Posterior cingulate gyrus (tissue), 11 donors: ENCODE data around the gene CCBE1.
A peak's percentile ranks its signal among the peaks of the same experiment; 100 is the strongest.

Experiments used
- DNase-seq, 10 donors: peaks; one replicate each; pipeline versions ENCODE4 v3.0.0 to v3.0.0-alpha.2; 2020 to 2021; ENCODE audit warnings: mixed read lengths in 3 of 10
- intact Hi-C: fragments of 100-400 bp; cut with DNase I; formaldehyde crosslinking; loops from one replicate; pipeline ENCODE4 v1.15.1; 2023

CCBE1 gene

GRCh38 chr18:59468821-59469220, 228.4 kb downstream of the CCBE1 start:
- no peak for DNase-seq
- intact Hi-C loops = no loop called here

DNA sequence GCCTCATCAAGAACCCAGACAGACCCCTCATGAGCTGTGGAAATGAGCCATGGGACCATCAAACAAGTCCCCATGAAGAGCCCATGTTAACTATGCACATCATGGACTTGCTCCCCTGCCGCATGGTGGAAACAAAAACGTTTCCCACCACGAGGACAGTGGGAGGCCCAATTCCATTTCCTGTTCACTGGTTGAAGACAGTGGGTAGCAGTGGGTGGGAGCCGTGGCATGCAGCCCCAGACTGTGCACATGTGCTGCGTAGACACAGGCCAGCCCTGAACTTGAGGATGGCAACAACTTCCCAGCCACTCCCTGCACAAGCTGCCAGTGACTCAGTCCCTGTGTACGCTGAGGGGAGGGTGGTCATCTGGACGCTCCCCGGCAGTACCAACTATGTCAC, 229.7 kb downstream of the CCBE1 start:
- intact Hi-C loops = no loop called here
- DNase-seq = no peak

DNA sequence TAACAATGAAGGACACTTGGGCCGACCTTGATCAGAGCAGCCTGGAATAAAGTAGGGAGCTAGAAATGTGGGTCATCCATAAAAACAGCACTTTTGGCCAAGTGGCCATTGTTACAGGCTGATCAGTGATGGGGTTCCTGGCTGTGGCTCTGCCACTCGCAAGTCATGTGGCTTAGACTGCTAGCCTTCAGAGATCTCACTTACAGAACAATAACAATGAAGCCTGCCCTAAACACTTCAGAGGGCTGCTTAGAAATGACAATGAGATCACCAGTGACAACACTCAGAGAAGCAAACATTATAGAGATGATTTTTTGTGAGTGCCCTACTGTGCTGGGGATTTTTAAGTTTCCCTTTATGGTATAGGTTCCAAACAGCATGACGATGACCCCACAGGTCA, 230.2 kb downstream of the CCBE1 start:
- intact Hi-C loops = no loop called here
- DNase-seq = no peak

DNA sequence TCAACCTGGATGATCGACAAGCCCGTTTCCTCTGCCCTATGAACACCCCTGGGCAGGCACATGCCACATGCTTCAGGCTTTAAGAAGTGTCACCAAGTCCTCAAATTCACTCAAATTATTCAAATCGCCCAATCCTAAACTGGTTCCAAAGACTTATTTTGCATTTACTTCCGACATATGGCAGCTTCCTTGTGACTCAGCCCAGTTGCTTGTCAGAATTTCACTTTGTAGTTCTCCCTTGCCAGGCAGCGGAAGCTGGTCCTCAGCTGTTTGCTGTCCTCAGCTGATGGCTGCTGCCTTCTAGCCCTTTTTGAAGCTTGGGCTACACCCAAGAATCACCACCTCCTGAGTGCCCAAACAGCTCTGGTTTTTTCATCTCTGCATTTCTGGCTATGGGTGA, 232.7 kb downstream of the CCBE1 start:
- no peak for DNase-seq
- intact Hi-C loops = no loop called here

DNA sequence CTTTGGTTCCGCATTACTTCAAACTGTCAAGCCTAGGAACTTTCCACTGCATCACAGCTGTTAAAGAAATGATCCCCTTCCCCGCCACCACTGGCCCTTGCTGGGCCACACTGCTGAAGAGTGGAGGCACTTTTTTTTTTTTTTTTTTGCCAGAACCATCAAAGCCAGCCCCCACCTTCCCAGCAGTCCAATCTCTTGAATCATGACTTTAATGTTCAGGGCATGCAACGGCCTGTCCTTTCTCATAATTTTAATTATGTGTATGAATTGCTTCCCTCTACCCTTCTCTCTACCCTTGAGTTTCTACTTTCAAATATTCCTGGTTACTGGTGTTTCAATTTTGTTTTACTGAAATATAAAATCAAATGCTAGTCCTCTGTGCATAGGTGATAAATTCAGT, 236.1 kb downstream of the CCBE1 start:
- no peak for DNase-seq
- intact Hi-C loops = no loop called here

DNA sequence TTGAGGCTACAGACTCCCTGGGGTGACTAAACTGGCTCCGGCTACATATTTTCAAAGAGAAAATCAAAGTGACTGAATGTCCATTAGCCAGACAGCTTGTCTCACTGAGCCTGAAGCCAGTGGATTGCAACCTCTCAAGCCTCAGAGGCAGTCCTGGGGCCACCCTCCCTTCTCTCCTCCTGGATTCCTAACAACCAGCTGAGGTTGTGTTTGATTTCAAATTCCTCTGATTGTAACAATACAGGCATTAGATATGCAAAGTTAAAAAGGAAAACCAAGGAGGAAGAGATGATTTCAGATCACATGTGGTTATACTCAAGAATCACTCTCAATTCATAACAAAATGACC, 237.2 kb downstream of the CCBE1 start:
- intact Hi-C loops = no loop called here
- DNase-seq = no peak

GRCh38 chr18:59459369-59460071, 237.7 kb downstream of the CCBE1 start:
- intact Hi-C loops = loop anchor here (1.0 kb wide), 1 partner anchor 364 kb away; no protein-coding TSS in a partner anchor
- DNase-seq = no peak

DNA sequence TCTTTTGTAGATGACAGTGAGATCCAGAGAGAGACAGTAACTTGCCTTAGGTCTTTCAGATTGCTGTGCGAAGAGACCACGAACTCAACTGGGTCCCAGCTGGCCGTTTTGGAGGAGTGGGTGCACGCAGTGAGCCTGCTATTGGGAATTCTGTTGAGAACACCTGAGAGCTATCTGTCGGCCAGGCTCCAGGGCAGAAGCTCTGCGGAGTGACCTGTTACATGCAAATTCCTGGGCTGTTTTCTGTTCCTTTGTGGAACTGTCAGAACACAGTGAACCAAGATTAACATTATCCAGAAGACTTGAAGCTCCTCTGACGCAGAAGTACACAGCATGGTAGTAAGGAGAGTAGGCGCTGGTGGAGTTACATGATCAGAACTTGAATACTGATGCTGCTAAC, 238.6 kb downstream of the CCBE1 start:
- DNase-seq = no peak
- intact Hi-C loops = no loop called here

- DNase-seq = peak in 1 of 10 donors; percentile 60
- intact Hi-C loops = no loop called here
Measured at GRCh38 chr18:59456657-59457056, 240.6 kb downstream of the CCBE1 start.

DNA sequence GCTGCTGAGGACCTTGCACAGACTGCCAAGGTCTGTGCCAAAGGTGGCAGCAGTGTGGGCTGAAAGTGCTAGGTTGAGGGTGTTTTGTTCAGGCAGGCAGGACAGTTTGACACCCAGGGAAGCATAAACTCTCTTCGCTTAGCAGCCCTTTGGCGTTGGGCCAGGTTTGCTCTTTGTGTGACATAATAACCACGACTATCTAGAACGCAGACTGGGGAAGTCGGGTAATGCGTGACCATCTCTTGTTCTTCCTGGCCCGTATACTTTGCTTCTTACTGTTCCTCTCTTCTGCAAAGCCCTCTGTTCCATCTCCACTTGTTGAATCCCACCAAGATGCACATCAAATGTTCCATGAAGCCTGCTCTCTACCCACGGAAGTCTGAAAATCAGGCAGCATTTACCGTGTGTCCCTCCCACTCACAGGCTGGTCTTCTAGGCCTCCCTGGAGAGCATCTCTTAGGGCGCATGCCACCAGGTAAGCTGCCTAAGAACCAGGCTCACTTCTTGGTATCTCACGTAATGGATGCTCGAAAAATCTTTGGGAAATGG, 241.4 kb downstream of the CCBE1 start:
- DNase-seq = peak in 1 of 10 donors; percentile 83
- intact Hi-C loops = no loop called here

- intact Hi-C loops = no loop called here
- DNase-seq = peak in 1 of 10 donors; percentile 45
Measured at GRCh38 chr18:59454909-59455727, 242.1 kb downstream of the CCBE1 start.

DNA sequence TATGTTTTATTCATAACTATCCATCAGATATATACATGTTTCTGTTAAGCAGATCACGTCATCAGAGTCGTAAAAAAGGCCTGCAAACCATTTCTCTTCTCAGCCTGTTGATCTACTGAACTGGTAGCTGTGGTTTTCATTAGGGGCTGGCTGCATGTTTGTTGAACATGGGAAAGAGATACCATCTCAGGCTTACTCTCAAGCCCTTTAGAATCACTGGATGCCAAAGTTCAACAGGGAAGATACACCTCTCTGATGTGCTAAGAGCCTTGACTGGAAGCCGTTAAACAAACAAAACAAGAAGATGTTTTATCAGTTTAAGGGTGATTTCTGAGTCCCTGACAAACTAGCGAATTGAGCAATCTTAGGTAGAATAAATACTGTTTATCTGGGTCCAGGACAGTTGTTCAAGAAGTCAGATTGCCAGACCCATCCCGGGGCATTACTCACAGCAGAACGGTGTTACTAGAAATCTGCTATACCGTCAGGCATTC, 243.7 kb downstream of the CCBE1 start:
- no peak for DNase-seq
- intact Hi-C loops = no loop called here

DNA sequence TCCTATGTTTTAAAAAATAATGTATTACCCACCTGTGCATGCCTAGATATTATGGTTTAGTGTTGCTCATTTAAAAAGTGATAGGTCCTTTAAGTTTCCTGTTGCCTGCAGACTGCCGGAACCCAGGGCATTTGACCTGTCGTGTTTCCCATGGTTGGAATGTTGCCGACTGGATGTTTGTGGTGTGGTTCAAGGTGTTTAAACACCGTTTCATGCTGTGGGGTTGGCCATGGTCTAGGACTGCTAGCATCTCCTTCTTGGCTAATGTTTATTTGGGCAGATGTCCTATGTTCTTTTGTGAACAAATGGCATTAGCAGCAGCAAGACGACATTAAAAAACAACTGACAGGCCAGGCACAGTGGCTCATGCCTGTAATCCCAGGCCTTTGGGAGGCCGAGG, 245.3 kb downstream of the CCBE1 start:
- no peak for DNase-seq
- intact Hi-C loops = no loop called here

GRCh38 chr18:59451073-59451472, 246.2 kb downstream of the CCBE1 start:
- peak in 1 of 10 donors; percentile 39 for DNase-seq
- intact Hi-C loops = no loop called here

DNA sequence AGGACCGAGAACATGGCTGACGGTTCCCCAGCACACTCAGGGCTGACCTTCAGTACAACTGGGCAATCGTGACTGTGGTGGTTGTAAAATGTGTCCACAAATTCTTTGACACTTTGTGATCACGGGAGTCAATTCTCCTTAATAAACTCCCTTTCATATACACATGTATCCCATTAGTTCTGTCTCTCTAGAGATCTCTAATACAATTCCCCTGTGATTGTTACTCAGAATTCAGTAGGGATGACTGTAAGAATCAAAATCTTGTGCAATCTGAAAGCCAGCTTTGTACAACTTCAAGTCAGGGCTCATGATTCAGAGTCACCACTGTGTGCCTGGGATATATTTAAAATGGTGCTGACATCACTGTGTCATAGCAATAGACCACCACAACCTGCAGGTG, 248.7 kb downstream of the CCBE1 start:
- DNase-seq = no peak

DNA sequence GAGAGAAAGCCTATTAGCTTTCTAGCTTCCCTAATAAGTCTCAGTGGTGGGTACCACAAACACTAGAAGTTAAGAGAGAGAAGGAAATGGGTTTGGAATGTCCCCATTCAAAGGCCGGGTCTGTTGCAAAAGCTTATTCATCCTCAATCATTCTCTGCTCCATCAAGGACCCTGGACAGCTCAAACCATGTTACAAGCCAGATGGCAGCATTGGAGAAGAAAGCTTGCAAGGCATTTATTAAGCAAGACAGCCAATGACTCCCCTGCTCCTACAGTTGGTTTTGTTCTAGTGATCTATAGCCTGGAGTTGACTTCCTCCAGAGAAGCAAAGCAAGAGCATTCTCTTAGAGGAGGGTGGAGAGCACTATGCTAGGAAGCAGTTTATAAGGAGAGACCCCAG, 251.2 kb downstream of the CCBE1 start:
- no peak for DNase-seq
- intact Hi-C loops = no loop called here

More for the DNA sequence above, 248.7 kb downstream of the CCBE1 start:
- intact Hi-C loops = no loop called here

DNA sequence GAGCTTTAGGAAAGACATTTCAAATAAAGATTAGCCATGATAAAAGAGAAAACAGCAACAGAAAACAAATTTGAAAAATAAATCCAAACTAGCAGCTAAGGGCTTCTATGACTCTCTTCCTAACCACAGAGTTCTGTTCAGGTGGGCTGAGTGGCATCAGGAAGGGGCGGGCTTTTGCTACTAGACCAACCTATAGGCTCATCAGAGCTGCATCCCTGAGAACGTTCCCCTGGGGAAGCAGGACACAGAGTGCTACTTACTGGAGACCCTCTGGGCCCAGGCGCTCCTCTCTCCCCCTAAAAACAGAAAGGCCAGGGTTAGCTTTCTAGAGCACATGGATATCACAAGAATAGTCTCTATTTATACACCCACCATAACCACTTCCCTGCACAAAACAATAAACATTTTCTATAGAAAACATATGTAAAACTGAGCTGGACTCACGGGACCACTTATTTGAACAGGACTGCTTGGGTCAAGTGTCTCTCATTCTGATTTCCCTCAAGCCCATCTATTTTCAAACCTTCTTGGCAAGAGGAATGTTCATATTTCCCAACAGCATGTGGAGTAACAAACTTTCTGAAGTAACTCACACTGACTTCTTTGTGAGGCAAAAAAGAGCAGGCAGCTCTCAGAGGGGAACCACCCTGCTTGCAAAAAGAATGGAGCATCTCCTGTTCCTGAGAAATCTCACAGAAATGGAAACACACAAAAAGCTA, 259.2 kb downstream of the CCBE1 start:
- intact Hi-C loops = no loop called here
- DNase-seq = no peak

DNA sequence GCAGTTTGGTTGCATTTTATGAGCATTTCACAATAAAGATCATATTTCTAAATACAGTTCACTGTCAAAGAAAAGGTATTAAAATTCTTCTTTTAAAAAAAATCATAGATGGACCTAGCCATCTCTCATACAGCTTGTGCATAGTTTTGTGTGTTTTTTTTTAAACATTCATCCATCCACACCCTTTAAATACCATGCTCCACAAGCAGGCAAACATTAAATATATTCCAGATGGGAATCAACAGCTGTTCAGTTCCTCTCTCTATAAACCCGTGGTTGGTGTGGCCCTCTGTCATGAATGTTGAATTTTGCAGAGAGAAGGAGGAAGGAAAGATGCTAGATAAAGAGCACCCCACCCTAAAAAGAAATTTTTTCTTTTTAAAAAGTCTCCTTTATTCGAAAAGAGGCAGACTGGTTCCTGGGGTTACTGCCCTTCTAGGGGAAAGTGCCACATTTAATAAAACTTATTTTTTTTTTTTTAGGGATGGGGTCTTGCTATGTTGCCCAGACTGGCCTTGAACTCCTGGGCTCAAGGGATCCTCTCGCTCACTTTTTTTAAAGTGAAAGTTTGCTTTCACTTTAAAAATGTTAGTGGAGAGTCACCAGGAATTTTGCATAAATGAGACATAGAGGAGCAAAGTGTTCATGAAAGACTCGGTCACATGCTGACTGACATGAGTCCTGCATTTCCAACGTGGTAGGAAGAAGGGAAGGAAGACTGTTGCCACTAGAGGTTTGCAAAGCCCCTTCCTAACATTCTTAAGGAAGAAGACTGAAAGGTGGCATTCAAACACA, 264.2 kb downstream of the CCBE1 start:
- no peak for DNase-seq
- intact Hi-C loops = no loop called here

- no peak for DNase-seq
- intact Hi-C loops = no loop called here
Measured at GRCh38 chr18:59431131-59431530, 266.1 kb downstream of the CCBE1 start.

DNA sequence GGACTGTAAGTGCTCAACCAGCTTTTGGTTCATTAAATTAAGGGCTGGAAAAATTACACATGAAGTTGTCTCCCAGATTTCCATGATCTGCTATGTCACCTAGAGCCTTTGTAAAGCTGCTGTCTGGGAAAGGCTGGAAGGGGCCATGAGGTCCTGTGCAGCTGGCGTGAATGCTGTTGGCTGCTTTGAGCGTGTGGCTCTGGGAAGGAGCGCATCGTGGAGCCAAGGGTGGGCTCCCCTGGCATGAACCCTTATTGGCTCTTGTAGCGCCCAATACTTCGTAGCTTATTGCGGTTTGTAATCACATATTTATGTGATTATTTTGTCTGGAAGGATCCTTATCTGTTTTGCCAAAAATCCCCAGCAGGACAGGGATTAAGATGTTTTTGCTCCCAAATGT, 267.6 kb downstream of the CCBE1 start:
- intact Hi-C loops = no loop called here
- peak in 1 of 10 donors; percentile 71 for DNase-seq
